Measurements from ENCODE around the gene CCDC8. TPM values are rescaled to one million over a fixed set of nuclear protein-coding genes. Genes with fewer than 3 reads are reported as not detected.

Gene CCDC8
- total RNA-seq, 4 donors from 2014 or later, result 4.3 to 10.1 (median 7.6) TPM

DNA sequence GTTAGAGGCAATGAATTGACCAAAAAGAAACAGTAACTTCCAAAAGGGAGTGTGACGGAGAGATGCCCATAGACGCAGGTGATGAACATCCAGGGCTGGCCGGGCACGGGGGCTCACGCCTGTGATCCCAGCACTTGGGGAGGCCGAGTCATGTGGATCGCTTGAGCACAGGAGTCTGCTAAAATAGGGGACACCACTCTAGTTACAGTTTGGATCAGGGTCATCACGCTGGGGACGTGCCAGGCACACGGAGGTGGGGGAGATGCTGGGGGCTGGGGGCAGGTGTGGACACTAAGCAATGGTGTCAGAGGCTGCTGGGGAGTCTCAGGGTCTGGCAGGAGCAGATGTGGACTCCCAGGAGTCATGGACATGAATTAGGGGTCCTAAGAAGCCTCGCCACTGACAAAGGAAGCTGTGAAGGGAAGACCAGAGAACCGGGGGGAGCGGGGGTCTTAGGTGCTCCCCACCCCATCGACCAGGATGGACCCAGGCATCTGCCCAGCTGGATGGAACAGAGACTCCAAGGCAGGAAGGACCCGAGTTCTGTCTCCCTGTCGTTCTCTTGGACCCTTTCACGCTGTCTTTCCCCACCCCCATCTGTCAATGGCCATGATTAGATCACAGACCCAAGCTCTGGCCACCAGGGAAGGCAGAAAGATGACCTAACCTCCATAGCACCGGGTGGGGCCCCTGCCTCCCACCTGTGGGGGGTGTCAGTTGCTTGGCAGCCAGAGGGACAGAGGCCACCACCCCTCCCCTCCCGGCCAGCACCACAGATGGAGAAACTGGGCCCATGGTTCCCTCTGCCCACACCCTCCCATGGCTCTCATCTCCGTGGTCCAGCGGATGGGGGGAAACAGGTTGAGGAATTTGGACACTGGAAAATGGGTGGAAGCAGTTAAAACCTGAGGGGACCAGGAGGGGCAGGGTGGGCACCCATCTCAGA is 19.6 kb downstream of the CCDC8 start:
- ATAC-seq, result no peak
- H3K4me3 ChIP-seq, result no peak overlapping the region
- peaks cover 0 to 33% of the 10 kb centered on the region in 2 donors for H3K36me3 ChIP-seq
- H3K27ac ChIP-seq, result peak overlapping the region in 1 of 4 donors; percentile 47
- no peaks in the 10 kb centered on the region for H3K27me3 ChIP-seq
- no peaks in the 10 kb centered on the region for H3K9me3 ChIP-seq
- peaks cover 0 to 33% (median 7%) of the 10 kb centered on the region in 3 donors for H3K4me1 ChIP-seq
- TF ChIP-seq EP300 (IDR thresholded peaks at IDR 0.05) (no peak), CTCF (IDR thresholded peaks at IDR 0.05) (no peak), POLR2A (IDR thresholded peaks at IDR 0.05) (no peak), POLR2AphosphoS5 (IDR thresholded peaks at IDR 0.05) (no peak)
- WGBS, 2 donors (ENCODE audit: low coverage in 1 of 2), result 70 to 83% methylated on average over 6 to 11 of the region's 21 CpGs

GRCh38 chr19:46392837-46393236 is 20.5 kb downstream of the CCDC8 start:
- Histone ChIP-seq H3K27ac (peak overlapping the region in 3 of 4 donors; percentile 47 to 59 (median 51)), H3K9me3 (no peaks in the 10 kb centered on the region), H3K36me3 (peaks cover 0 to 42% of the 10 kb centered on the region in 2 donors), H3K4me3 (no peak overlapping the region), H3K27me3 (no peaks in the 10 kb centered on the region), H3K4me1 (peaks cover 0 to 33% (median 7%) of the 10 kb centered on the region in 3 donors)
- WGBS, 2 donors (ENCODE audit: low coverage in 1 of 2), result 29 to 33% methylated on average over 1 to 4 of the region's 4 CpGs
- no peak for ATAC-seq
- TF ChIP-seq POLR2AphosphoS5 (IDR thresholded peaks at IDR 0.05) (no peak), EP300 (IDR thresholded peaks at IDR 0.05) (no peak), POLR2A (IDR thresholded peaks at IDR 0.05) (no peak), CTCF (IDR thresholded peaks at IDR 0.05) (no peak)

GRCh38 chr19:46392252-46392801 is 21.0 kb downstream of the CCDC8 start:
- WGBS, 2 donors (ENCODE audit: low coverage in 1 of 2), result 11 to 14% methylated on average over 7 to 13 of the region's 21 CpGs

More at GRCh38 chr19:46392252-46392801, 21.0 kb downstream of the CCDC8 start:
- no peak for TF ChIP-seq EP300 (IDR thresholded peaks at IDR 0.05)
- TF ChIP-seq CTCF (IDR thresholded peaks at IDR 0.05), result no peak
- no peak for TF ChIP-seq POLR2A (IDR thresholded peaks at IDR 0.05)
- TF ChIP-seq POLR2AphosphoS5 (IDR thresholded peaks at IDR 0.05), result no peak
- peak; percentile 29 for ATAC-seq
- H3K36me3 ChIP-seq, result peaks cover 0 to 47% of the 10 kb centered on the region in 2 donors
- H3K4me1 ChIP-seq, result peaks cover 0 to 33% (median 7%) of the 10 kb centered on the region in 3 donors
- H3K4me3 ChIP-seq, result no peak overlapping the region
- H3K27ac ChIP-seq, result peak overlapping the region in 3 of 4 donors; percentile 47 to 59 (median 51)
- H3K27me3 ChIP-seq, result no peaks in the 10 kb centered on the region
- no peaks in the 10 kb centered on the region for H3K9me3 ChIP-seq
